Brain microvascular endothelial cell (primary cell): ENCODE data around the gene UBE2N.
"Not testable (repeated sequence)": the region's sequence is repeated elsewhere in the genome, so short reads cannot be mapped to it uniquely, and the experiment has no call there.

Experiments
- DNase-seq: peaks from one replicate; pipeline ENCODE4 v3.0.0-alpha.2; 2020
- H3K27ac ChIP-seq: fragments of 250-450 bp; sonication (Bioruptor Pico); 2 replicates; pipeline ENCODE4 v1.5.1; 2020; ENCODE audit warnings: mild to moderate bottlenecking, moderate library complexity
- H3K27me3 ChIP-seq: fragments of 250-450 bp; sonication (Bioruptor Pico); replicated peaks from 2 replicates; pipeline ENCODE4 v1.5.1; 2020; ENCODE audit warnings: mild to moderate bottlenecking
- H3K36me3 ChIP-seq: fragments of 250-450 bp; sonication (Bioruptor Pico); replicated peaks from 2 replicates; pipeline ENCODE4 v1.5.1; 2020; ENCODE audit warnings: mild to moderate bottlenecking
- H3K4me3 ChIP-seq: 2 replicates; pipeline ENCODE4 v1.5.1; 2011; ENCODE audit warnings: low read depth, mild to moderate bottlenecking, control low read depth, low read length, moderate library complexity
- CTCF ChIP-seq: IDR thresholded peaks from 2 replicates; pipeline ENCODE4 v1.5.1; 2011; ENCODE audit warnings: low read depth, mild to moderate bottlenecking, moderate library complexity, low read length, control low read depth, inconsistent platforms; ENCODE audit errors: missing control alignments
- in situ Hi-C: cut with HindIII; loops from 2 replicates; pipeline ENCODE4 v1.10.0; 2017; ENCODE audit warnings: low sequenced_read_pairs, low pct_ligation_motif_present

Gene UBE2N

GRCh38 chr12:93442411-93443340 lies 929 bp upstream of the UBE2N start:
- in situ Hi-C loops = no loop called here
- DNase-seq = no peak
- Histone ChIP-seq H3K27me3 (no peaks in the 10 kb centered on the region), H3K36me3 (peaks cover 5% of the 10 kb centered on the region), H3K27ac (peak overlapping the region; percentile 89), H3K4me3 (peak overlapping the region; percentile 79)
- peak; percentile 18 for TF ChIP-seq CTCF

- no peak for TF ChIP-seq CTCF
- in situ Hi-C loops = no loop called here
- Histone ChIP-seq H3K27ac (peak overlapping the region; percentile 89), H3K36me3 (peaks cover 5% of the 10 kb centered on the region), H3K27me3 (no peaks in the 10 kb centered on the region), H3K4me3 (peak overlapping the region; percentile 79)
- DNase-seq = no peak
These were observed 598 bp downstream of the UBE2N start for GRCh38 chr12:93441081-93441616.

- peak overlapping the region; percentile 79 for H3K4me3 ChIP-seq
- no peaks in the 10 kb centered on the region for H3K27me3 ChIP-seq
- no peak for TF ChIP-seq CTCF
- in situ Hi-C loops = no loop called here
- no peak for DNase-seq
- H3K27ac ChIP-seq = peak overlapping the region; percentile 89
- H3K36me3 ChIP-seq = peaks cover 5% of the 10 kb centered on the region
These were observed 1.5 kb downstream of the UBE2N start for GRCh38 chr12:93440043-93440835.

GRCh38 chr12:93438266-93439050 lies 3.3 kb downstream of the UBE2N start:
- no peak overlapping the region for H3K4me3 ChIP-seq
- DNase-seq = no peak
- TF ChIP-seq CTCF = no peak
- H3K36me3 ChIP-seq = peaks cover 5% of the 10 kb centered on the region
- in situ Hi-C loops = no loop called here
- no peak overlapping the region for H3K27ac ChIP-seq
- H3K27me3 ChIP-seq = no peaks in the 10 kb centered on the region

GRCh38 chr12:93434256-93434865 lies 7.4 kb downstream of the UBE2N start:
- in situ Hi-C loops = no loop called here
- no peak for DNase-seq

DNA sequence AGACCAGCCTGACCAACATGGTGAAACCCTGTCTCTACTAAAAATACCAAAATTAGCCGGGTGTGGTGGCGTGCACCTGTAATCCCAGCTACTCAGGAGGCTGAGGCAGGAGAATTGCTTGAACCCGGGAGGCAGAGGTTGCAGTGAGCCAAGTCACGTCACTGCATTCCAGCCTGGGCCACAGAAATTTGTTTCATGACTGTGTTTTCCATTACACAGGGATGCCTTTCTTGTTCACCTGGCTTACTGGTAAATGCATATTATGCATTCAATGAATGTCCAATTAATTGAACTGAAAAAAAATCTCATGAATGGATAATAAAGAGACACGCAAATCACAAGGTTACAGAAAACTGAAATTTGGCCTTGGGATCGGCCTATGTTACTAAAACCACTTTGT lies 9.7 kb downstream of the UBE2N start:
- in situ Hi-C loops, H3K27me3 ChIP-seq, H3K36me3 ChIP-seq, DNase-seq, H3K27ac ChIP-seq, H3K4me3 ChIP-seq: not testable (repeated sequence)

More at GRCh38 chr12:93434256-93434865, 7.4 kb downstream of the UBE2N start:
- no peak for TF ChIP-seq CTCF
- H3K4me3 ChIP-seq = no peak overlapping the region
- no peaks in the 10 kb centered on the region for H3K27me3 ChIP-seq
- no peaks in the 10 kb centered on the region for H3K36me3 ChIP-seq
- H3K27ac ChIP-seq = no peak overlapping the region
